OCI-LY7 (cell line): ENCODE measurements around the gene SCN10A.

ENCODE experiments used
- CTCF ChIP-seq: fragments of 200-600 bp; sonication (generic); conservative IDR thresholded peaks from 2 replicates; pipeline ENCODE4 v1.5.1; 2014; ENCODE audit warnings: mild to moderate bottlenecking, antibody characterized with exemption, low read length, moderate library complexity, mixed read lengths
- EZH2phosphoT487 ChIP-seq: fragments of 200-600 bp; sonication (generic); IDR thresholded peaks from 2 replicates; pipeline ENCODE4 v1.6.1; 2018; ENCODE audit warnings: low read depth, borderline replicate concordance, mild to moderate bottlenecking, mixed run types, antibody characterized with exemption, low read length, moderate library complexity, mixed read lengths

GRCh38 chr3:38805765-38806386, 10.1 kb downstream of the SCN10A start:
- TF ChIP-seq EZH2phosphoT487 (no peak), CTCF (no peak)
